ENCODE measurements around the gene ANP32A.

The ANP32A gene

GRCh38 chr15:68798346-68799094 lies 22.2 kb downstream of the ANP32A start:
- DNase-seq (ENCODE audit: low read depth, low spot score) = no peak

- no peak for DNase-seq (ENCODE audit: low read depth, low spot score)
Measured at GRCh38 chr15:68797599-68798345, 22.9 kb downstream of the ANP32A start.

- DNase-seq (ENCODE audit: low read depth, low spot score) = peak; percentile 62
Measured at GRCh38 chr15:68797191-68797590, 23.5 kb downstream of the ANP32A start.

- DNase-seq (ENCODE audit: low read depth, low spot score) = no peak
Measured at GRCh38 chr15:68796576-68796975, 24.1 kb downstream of the ANP32A start.

- peak; percentile 92 for DNase-seq (ENCODE audit: low read depth, low spot score)
Measured at GRCh38 chr15:68795298-68795848, 25.3 kb downstream of the ANP32A start.

- peak; percentile 26 for DNase-seq (ENCODE audit: low read depth, low spot score)
Measured at GRCh38 chr15:68794863-68795262, 25.8 kb downstream of the ANP32A start.

- no peak for DNase-seq (ENCODE audit: low read depth, low spot score)
Measured at GRCh38 chr15:68794307-68794706, 26.4 kb downstream of the ANP32A start.

GRCh38 chr15:68793776-68794175 lies 26.9 kb downstream of the ANP32A start:
- DNase-seq (ENCODE audit: low read depth, low spot score) = no peak

- no peak for DNase-seq (ENCODE audit: low read depth, low spot score)
Measured at GRCh38 chr15:68792901-68793766, 27.6 kb downstream of the ANP32A start.

GRCh38 chr15:68791431-68792283 lies 29.0 kb downstream of the ANP32A start:
- no peak for DNase-seq (ENCODE audit: low read depth, low spot score)

- no peak for DNase-seq (ENCODE audit: low read depth, low spot score)
Measured at GRCh38 chr15:68790910-68791309, 29.8 kb downstream of the ANP32A start.

- DNase-seq (ENCODE audit: low read depth, low spot score) = no peak
Measured at GRCh38 chr15:68790242-68790575, 30.5 kb downstream of the ANP32A start.

GRCh38 chr15:68789534-68790241 lies 31.0 kb downstream of the ANP32A start:
- peak; percentile 77 for DNase-seq (ENCODE audit: low read depth, low spot score)

GRCh38 chr15:68789091-68789490 lies 31.6 kb downstream of the ANP32A start:
- DNase-seq (ENCODE audit: low read depth, low spot score) = no peak

GRCh38 chr15:68788264-68788624 lies 32.5 kb downstream of the ANP32A start:
- DNase-seq (ENCODE audit: low read depth, low spot score) = no peak

GRCh38 chr15:68787609-68788263 lies 33.0 kb downstream of the ANP32A start:
- DNase-seq (ENCODE audit: low read depth, low spot score) = no peak

GRCh38 chr15:68786753-68787152 lies 33.9 kb downstream of the ANP32A start:
- no peak for DNase-seq (ENCODE audit: low read depth, low spot score)

- no peak for DNase-seq (ENCODE audit: low read depth, low spot score)
Measured at GRCh38 chr15:68785541-68785940, 35.2 kb downstream of the ANP32A start.

GRCh38 chr15:68784206-68784605 lies 36.5 kb downstream of the ANP32A start:
- no peak for DNase-seq (ENCODE audit: low read depth, low spot score)

Measured in astrocyte of the hippocampus (primary cell).